H1 (cell line): Measurements from ENCODE around the gene TMEM178B. TPM values are rescaled to one million over a fixed set of nuclear protein-coding genes. Genes with fewer than 3 reads are reported as not detected.
A peak's percentile ranks its signal among the peaks of the same experiment; 100 is the strongest.

Experiments used
- ASH2L ChIP-seq: fragments of 200-600, 300-600 bp; sonication (generic); IDR thresholded peaks from one replicate; pipeline ENCODE4 v1.7.1; 2017; ENCODE audit warnings: low read length
- BCL11A ChIP-seq, 2 experiments: IDR thresholded peaks; one replicate each; pipeline ENCODE4 v1.6.1; 2011; ENCODE audit warnings: low read depth in 2 of 2, low read length in 2 of 2, mild to moderate bottlenecking in 2 of 2
- CEBPB ChIP-seq: IDR thresholded peaks from 2 replicates; pipeline ENCODE4 v1.6.1; 2012; ENCODE audit warnings: low read depth, low read length
- CTBP2 ChIP-seq: IDR thresholded peaks from 2 replicates; pipeline ENCODE4 v1.7.0; 2011; ENCODE audit warnings: borderline replicate concordance, mild to moderate bottlenecking, moderate library complexity, mixed read lengths, low read length; ENCODE audit not compliant: insufficient read depth, insufficient read length
- EP300 ChIP-seq, 2 experiments: IDR thresholded peaks; 1 replicate in 1 of 2; 2 replicates in 1 of 2; pipeline ENCODE4 v1.6.1; 2011 to 2012; ENCODE audit warnings: low read depth in 2 of 2, low read length in 2 of 2, mild to moderate bottlenecking in 2 of 2, borderline replicate concordance in 1 of 2, inconsistent platforms in 1 of 2, moderate library complexity in 1 of 2
- EZH2 ChIP-seq: fragments of 200-600 bp; sonication (generic); IDR thresholded peaks from 2 replicates; pipeline ENCODE4 v1.7.1; 2012; ENCODE audit warnings: low read depth, mild to moderate bottlenecking, moderate library complexity, low read length, inconsistent platforms; ENCODE audit not compliant: severe bottlenecking
- GABPA ChIP-seq: IDR thresholded peaks from 2 replicates; pipeline ENCODE4 v1.6.1; 2011; ENCODE audit warnings: mild to moderate bottlenecking, low read length, moderate library complexity, borderline replicate concordance; ENCODE audit not compliant: insufficient read depth
- GTF2F1 ChIP-seq: IDR thresholded peaks from 2 replicates; pipeline ENCODE4 v1.6.1; 2012; ENCODE audit warnings: low read depth, low read length, improper control_type of control experiment, borderline replicate concordance
- HDAC2 ChIP-seq, 2 experiments: fragments of 300-600 bp in 1 of 2; sonication (generic) in 1 of 2; IDR thresholded peaks; 2 replicates each; pipeline ENCODE4 v1.6.1; 2011 to 2012; ENCODE audit warnings: low read depth in 2 of 2, low read length in 2 of 2, mild to moderate bottlenecking in 2 of 2, moderate library complexity in 2 of 2, borderline replicate concordance in 1 of 2, inconsistent platforms in 1 of 2
- JUN ChIP-seq: IDR thresholded peaks from 2 replicates; pipeline ENCODE4 v1.6.1; 2011; ENCODE audit warnings: low read depth, mild to moderate bottlenecking, improper control_type of control experiment, low read length
- KDM4A ChIP-seq: IDR thresholded peaks from one replicate; pipeline ENCODE4 v1.7.1; 2012; ENCODE audit warnings: low read depth, mild to moderate bottlenecking, moderate library complexity, low read length, inconsistent platforms; ENCODE audit not compliant: severe bottlenecking
- MAFK ChIP-seq: IDR thresholded peaks from 2 replicates; pipeline ENCODE4 v1.6.1; 2012; ENCODE audit warnings: low read depth, mild to moderate bottlenecking, improper control_type of control experiment, low read length
- NRF1 ChIP-seq: IDR thresholded peaks from 2 replicates; pipeline ENCODE4 v1.6.1; 2011; ENCODE audit warnings: mild to moderate bottlenecking, low read depth, low read length, improper control_type of control experiment
- PHF8 ChIP-seq: fragments of 200-600 bp; sonication (generic); conservative IDR thresholded peaks from 2 replicates; pipeline ENCODE4 v1.7.1; 2012; ENCODE audit warnings: low read depth, mild to moderate bottlenecking, inconsistent platforms, low read length, moderate library complexity
- POLR2AphosphoS5 ChIP-seq: IDR thresholded peaks from 2 replicates; pipeline ENCODE4 v1.6.1; 2011; ENCODE audit warnings: low read depth, low read length
- POU5F1 ChIP-seq: IDR thresholded peaks from 2 replicates; pipeline ENCODE4 v1.6.1; 2011; ENCODE audit warnings: low read depth, mild to moderate bottlenecking, low read length, moderate library complexity
- RAD21 ChIP-seq, 2 experiments: IDR thresholded peaks in 1 of 2; conservative IDR thresholded peaks in 1 of 2; 2 replicates each; pipeline ENCODE4 v1.6.1; 2011; ENCODE audit warnings: low read depth in 2 of 2, low read length in 2 of 2, improper control_type of control experiment in 1 of 2, inconsistent platforms in 1 of 2, mild to moderate bottlenecking in 1 of 2, moderate library complexity in 1 of 2
- SIX5 ChIP-seq: IDR thresholded peaks from 2 replicates; pipeline ENCODE4 v1.6.1; 2011; ENCODE audit warnings: mild to moderate bottlenecking, low read depth, low read length
- SP1 ChIP-seq: IDR thresholded peaks from 2 replicates; pipeline ENCODE4 v1.6.1; 2011; ENCODE audit warnings: low read depth, low read length
- SRF ChIP-seq: IDR thresholded peaks from 2 replicates; pipeline ENCODE4 v1.6.1; 2011; ENCODE audit warnings: mild to moderate bottlenecking, low read depth, low read length, moderate library complexity
- TBP ChIP-seq: IDR thresholded peaks from 2 replicates; pipeline ENCODE4 v1.6.1; 2011; ENCODE audit warnings: low read depth, low read length, improper control_type of control experiment
- polyA plus RNA-seq, 7 experiments: library from polyadenylated mRNA; depleted of rRNA in 3 of 7; stranded (reverse) in 5 of 7; unstranded in 2 of 7; fragments of >200 nt in 5 of 7; fragments of 200-250 nt in 2 of 7; gene quantifications; 1 replicate in 5 of 7; 2 replicates in 1 of 7; 4 replicates in 1 of 7; pipeline versions ENCODE4 v1.2.1 to v1.2.3, GENCODE V29; 2011 to 2013; ENCODE audit warnings: missing spikeins in 2 of 7, mixed read lengths in 2 of 7
- total RNA-seq: library from RNA; stranded (reverse); fragmentation: NEBNext Ultra II Directional; extraction: Animal tissue kit (Norgen Biotek cat#: 25700); gene quantifications from 2 replicates; pipeline ENCODE4 v1.2.1, GENCODE V29; 2021
- TF ChIP-seq, protein P1 (sequence below): IDR thresholded peaks from 2 replicates; pipeline ENCODE4 v1.6.1; 2011; ENCODE audit warnings: low read depth, mild to moderate bottlenecking, low read length; ENCODE audit not compliant: insufficient read depth
- TF ChIP-seq, protein P2 (sequence below): IDR thresholded peaks from 2 replicates; pipeline ENCODE4 v1.6.1; 2012; ENCODE audit warnings: inconsistent platforms

The TMEM178B gene
- total and polyA plus RNA-seq, 2 of the 8 experiments (the other 6 are each of a cell fraction or from before 2014, with no cell fraction given) = 5.3 to 18.1 TPM

DNA sequence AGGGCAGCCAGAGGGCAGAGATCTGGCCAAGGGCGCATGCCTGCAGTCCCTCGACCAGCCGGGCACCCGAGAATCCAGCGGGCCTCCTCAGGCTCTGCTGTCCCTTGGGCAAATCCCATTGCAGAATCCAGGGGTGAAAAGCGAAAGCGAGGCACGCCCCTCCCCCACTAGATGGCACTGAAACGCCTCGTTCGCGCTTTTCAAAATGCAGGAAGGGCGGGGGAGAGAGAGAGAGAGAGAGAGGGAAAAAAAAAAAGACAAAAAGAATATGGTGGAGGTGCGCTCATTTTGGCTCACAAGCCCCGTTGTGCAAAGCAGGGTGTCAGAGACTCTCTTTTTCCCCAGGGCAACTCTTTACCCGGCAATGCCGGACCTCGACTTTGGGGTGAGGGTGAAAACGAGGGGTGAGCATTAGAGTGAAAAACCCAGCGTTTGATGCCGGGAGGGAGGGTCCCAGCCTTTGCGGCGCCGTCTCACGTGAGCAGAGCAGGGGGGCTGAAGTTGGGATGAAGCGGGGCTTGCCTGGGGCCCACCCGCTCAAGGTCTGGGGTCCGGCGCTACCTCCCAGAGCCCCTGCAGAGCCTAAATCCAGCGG lies 2.5 kb upstream of the TMEM178B start (continued):
- TF ChIP-seq POU5F1 (no peak), GTF2F1 (peak; percentile 70), ASH2L (peak; percentile 90), EZH2 (no peak), GABPA (peak; percentile 38; the same call in 1 of the 2 replicates), BCL11A (IDR thresholded peaks at IDR 0.05; ENCODE audit: low read depth in 2 of 2, low read length in 2 of 2) (no peak), POLR2AphosphoS5 (no peak), MAFK (0 out of 2 replicates have a peak, but pooled peaks have one; percentile 3), CEBPB (no peak), JUN (no peak), EP300 (IDR thresholded peaks at IDR 0.05; ENCODE audit: borderline replicate concordance in 1 of 2, low read depth in 2 of 2, low read length in 2 of 2) (no peak; a peak in 1 of 3 replicates), NRF1 (no peak), CTBP2 (no peak), SP1 (peak; percentile 56; the same call in 1 of the 2 replicates), PHF8 (no peak), SRF (0 out of 2 replicates have a peak, but pooled peaks have one; percentile 13), TBP (peak; percentile 26; the same call in 1 of the 2 replicates), RAD21 (IDR thresholded peaks at IDR 0.05 in 1 of 2, conservative IDR thresholded peaks at IDR 0.05 in 1 of 2; ENCODE audit: low read depth in 2 of 2, low read length in 2 of 2) (peak; percentile 78 to 83), KDM4A (peak; percentile 64), HDAC2 (IDR thresholded peaks at IDR 0.05; ENCODE audit: borderline replicate concordance in 1 of 2, low read depth in 2 of 2, low read length in 2 of 2) (0 out of 4 replicates have a peak, but pooled peaks of 1 of the 2 experiments have one; percentile 32), SIX5 (no peak)
- TF ChIP-seq, protein P1, sequence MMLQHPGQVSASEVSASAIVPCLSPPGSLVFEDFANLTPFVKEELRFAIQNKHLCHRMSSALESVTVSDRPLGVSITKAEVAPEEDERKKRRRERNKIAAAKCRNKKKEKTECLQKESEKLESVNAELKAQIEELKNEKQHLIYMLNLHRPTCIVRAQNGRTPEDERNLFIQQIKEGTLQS = no peak
- TF ChIP-seq, protein P2, sequence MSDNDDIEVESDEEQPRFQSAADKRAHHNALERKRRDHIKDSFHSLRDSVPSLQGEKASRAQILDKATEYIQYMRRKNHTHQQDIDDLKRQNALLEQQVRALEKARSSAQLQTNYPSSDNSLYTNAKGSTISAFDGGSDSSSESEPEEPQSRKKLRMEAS = peak; percentile 83
